ENCODE measurements around the gene CLDN9.

Gene CLDN9

GRCh38 chr16:2968738-2969544, 43.8 kb upstream of the CLDN9 start, which contains the start of gene PAQR4:
Gene PAQR4 (plus strand): TSS chr16:2969348. CDS start chr16:2969675, 327 bp downstream.
- H3K4me1 ChIP-seq (ENCODE audit: control insufficient read depth, low read length), result peaks cover 67% of the 10 kb centered on the region
- no peaks in the 10 kb centered on the region for H3K9me2 ChIP-seq (replicated peaks; ENCODE audit: control insufficient read depth, low read length)
- H3K9me3 ChIP-seq (ENCODE audit: control insufficient read depth, insufficient read depth, low read length), result no peaks in the 10 kb centered on the region
- peak within 1 kb of the TSS; percentile 97 for H3K4me2 ChIP-seq (ENCODE audit: low read length)
- peaks cover 32% of the 10 kb centered on the region for H3F3A ChIP-seq (ENCODE audit: control insufficient read depth, insufficient read depth)
- peak within 1 kb of the TSS; percentile 96 for H3K27ac ChIP-seq (ENCODE audit: low read depth, low read length)
- no peaks in the 10 kb centered on the region for H3K27me3 ChIP-seq (ENCODE audit: control insufficient read depth, low read length)
- peaks cover 59% of the 10 kb centered on the region for H3K36me3 ChIP-seq (ENCODE audit: control insufficient read depth, low read length)
- peaks cover 10% of the 10 kb centered on the region for H4K20me1 ChIP-seq (ENCODE audit: control insufficient read depth, insufficient read depth, low read depth, low read length)
- H3K79me2 ChIP-seq (ENCODE audit: control insufficient read depth, low read length), result peaks cover 41% of the 10 kb centered on the region
- no peak for TF ChIP-seq CTCF (IDR thresholded peaks at IDR 0.05; ENCODE audit: low read depth, low read length, poor library complexity, severe bottlenecking)
- TF ChIP-seq EZH2phosphoT487 (IDR thresholded peaks at IDR 0.05; ENCODE audit: borderline replicate concordance, low read length), result no peak
- H3K4me3 ChIP-seq (ENCODE audit: low read length), result peak within 1 kb of the TSS; percentile 92

GRCh38 chr16:2969545-2970521, 42.9 kb upstream of the CLDN9 start:
- H3K27ac ChIP-seq (ENCODE audit: low read depth, low read length), result peak overlapping the region; percentile 96
- H3K4me2 ChIP-seq (ENCODE audit: low read length), result peak overlapping the region; percentile 97
- peaks cover 65% of the 10 kb centered on the region for H3K36me3 ChIP-seq (ENCODE audit: control insufficient read depth, low read length)
- H3F3A ChIP-seq (ENCODE audit: control insufficient read depth, insufficient read depth), result peaks cover 28% of the 10 kb centered on the region
- no peaks in the 10 kb centered on the region for H3K9me2 ChIP-seq (replicated peaks; ENCODE audit: control insufficient read depth, low read length)
- H3K4me1 ChIP-seq (ENCODE audit: control insufficient read depth, low read length), result peaks cover 67% of the 10 kb centered on the region
- H3K9me3 ChIP-seq (ENCODE audit: control insufficient read depth, insufficient read depth, low read length), result no peaks in the 10 kb centered on the region
- H3K4me3 ChIP-seq (ENCODE audit: low read length), result peak overlapping the region; percentile 92
- peaks cover 10% of the 10 kb centered on the region for H4K20me1 ChIP-seq (ENCODE audit: control insufficient read depth, insufficient read depth, low read depth, low read length)
- H3K79me2 ChIP-seq (ENCODE audit: control insufficient read depth, low read length), result peaks cover 44% of the 10 kb centered on the region
- H3K27me3 ChIP-seq (ENCODE audit: control insufficient read depth, low read length), result no peaks in the 10 kb centered on the region
- TF ChIP-seq CTCF (IDR thresholded peaks at IDR 0.05; ENCODE audit: low read depth, low read length, poor library complexity, severe bottlenecking) (peak; percentile 67), EZH2phosphoT487 (IDR thresholded peaks at IDR 0.05; ENCODE audit: borderline replicate concordance, low read length) (no peak)

GRCh38 chr16:2970563-2970962, 42.2 kb upstream of the CLDN9 start:
- TF ChIP-seq CTCF (IDR thresholded peaks at IDR 0.05; ENCODE audit: low read depth, low read length, poor library complexity, severe bottlenecking), result no peak
- no peak for TF ChIP-seq EZH2phosphoT487 (IDR thresholded peaks at IDR 0.05; ENCODE audit: borderline replicate concordance, low read length)
- Histone ChIP-seq H3F3A (ENCODE audit: control insufficient read depth, insufficient read depth) (peaks cover 25% of the 10 kb centered on the region), H3K79me2 (ENCODE audit: control insufficient read depth, low read length) (peaks cover 51% of the 10 kb centered on the region), H3K4me3 (ENCODE audit: low read length) (peak overlapping the region; percentile 92), H3K9me3 (ENCODE audit: control insufficient read depth, insufficient read depth, low read length) (no peaks in the 10 kb centered on the region), H3K4me1 (ENCODE audit: control insufficient read depth, low read length) (peaks cover 62% of the 10 kb centered on the region), H3K9me2 (replicated peaks; ENCODE audit: control insufficient read depth, low read length) (no peaks in the 10 kb centered on the region), H4K20me1 (ENCODE audit: control insufficient read depth, insufficient read depth, low read depth, low read length) (peaks cover 10% of the 10 kb centered on the region), H3K27me3 (ENCODE audit: control insufficient read depth, low read length) (no peaks in the 10 kb centered on the region), H3K4me2 (ENCODE audit: low read length) (peak overlapping the region; percentile 97), H3K36me3 (ENCODE audit: control insufficient read depth, low read length) (peaks cover 72% of the 10 kb centered on the region), H3K27ac (ENCODE audit: low read depth, low read length) (peak overlapping the region; percentile 96)
